Cardiac muscle cell (in vitro differentiated cells and primary cell): ENCODE results near the gene SLC5A3. TPM values are rescaled to one million over a fixed set of nuclear protein-coding genes. Genes with fewer than 3 reads are reported as not detected.

ENCODE experiments used
- DNase-seq, 2 donors: peaks; one replicate each; pipeline versions ENCODE4 v3.0.0 to v3.0.0-alpha.2; 2010 to 2017; ENCODE audit warnings: low read depth in 1 of 2, low spot score in 1 of 2
- H3K27ac ChIP-seq: fragments of 200-600 bp; sonication (generic); 2 replicates; pipeline ENCODE4 v1.5.1; 2016
- H3K27me3 ChIP-seq: fragments of 200-600 bp; sonication (generic); 2 replicates; pipeline ENCODE4 v1.6.0; 2016; ENCODE audit warnings: control low read depth
- H3K36me3 ChIP-seq: fragments of 200-600 bp; sonication (generic); 2 replicates; pipeline ENCODE4 v1.5.1; 2016; ENCODE audit warnings: control low read depth
- H3K4me1 ChIP-seq: fragments of 200-600 bp; sonication (generic); 2 replicates; pipeline ENCODE4 v1.8.1; 2017; ENCODE audit warnings: low read depth, mild to moderate bottlenecking, mixed run types
- H3K4me3 ChIP-seq: fragments of 200-600 bp; sonication (generic); 2 replicates; pipeline ENCODE4 v1.5.1; 2016; ENCODE audit warnings: mild to moderate bottlenecking
- H3K9me3 ChIP-seq: fragments of 200-600 bp; sonication (generic); 2 replicates; pipeline ENCODE4 v1.5.1; 2017; ENCODE audit warnings: low read depth, mild to moderate bottlenecking, control low read depth
- CTCF ChIP-seq: IDR thresholded peaks from 2 replicates; pipeline ENCODE4 v1.5.1; 2012; ENCODE audit warnings: low read depth, mild to moderate bottlenecking, low read length
- polyA plus RNA-seq: library from polyadenylated mRNA; unstranded; fragments of >200 nt; fragmentation: Nextera tagmentation; extraction: Ambion mirVana; gene quantifications from 2 replicates; pipeline ENCODE4 v1.2.1, GENCODE V29; 2016
- total RNA-seq: library from RNA; depleted of rRNA; stranded (reverse); fragments of >200 nt; gene quantifications from 2 replicates; pipeline ENCODE4 v1.2.3, GENCODE V29; 2016

SLC5A3 gene
- total and polyA plus RNA-seq, 2 experiments from 2014 or later, result 3.0 to 17.0 TPM

- peak overlapping the region; percentile 5 for H3K27ac ChIP-seq
- H3K4me1 ChIP-seq, result peaks cover 25% of the 10 kb centered on the region
- H3K36me3 ChIP-seq, result peaks cover 23% of the 10 kb centered on the region
- H3K27me3 ChIP-seq, result no peaks in the 10 kb centered on the region
- H3K9me3 ChIP-seq, result no peaks in the 10 kb centered on the region
- no peak for DNase-seq
- no peak overlapping the region for H3K4me3 ChIP-seq
- TF ChIP-seq CTCF, result no peak
Measured at GRCh38 chr21:34094949-34095348, 21.6 kb downstream of the SLC5A3 start.

- Histone ChIP-seq H3K4me3 (no peak overlapping the region), H3K27me3 (no peaks in the 10 kb centered on the region), H3K4me1 (peaks cover 25% of the 10 kb centered on the region), H3K27ac (no peak overlapping the region), H3K9me3 (no peaks in the 10 kb centered on the region), H3K36me3 (peaks cover 23% of the 10 kb centered on the region)
- no peak for TF ChIP-seq CTCF
- no peak for DNase-seq
Measured at GRCh38 chr21:34097442-34097841, 24.1 kb downstream of the SLC5A3 start.

GRCh38 chr21:34100337-34100736, 27.0 kb downstream of the SLC5A3 start:
- no peak for TF ChIP-seq CTCF
- no peak for DNase-seq
- H3K9me3 ChIP-seq, result no peaks in the 10 kb centered on the region
- peaks cover 18% of the 10 kb centered on the region for H3K36me3 ChIP-seq
- no peaks in the 10 kb centered on the region for H3K27me3 ChIP-seq
- H3K4me3 ChIP-seq, result no peak overlapping the region
- H3K27ac ChIP-seq, result peak overlapping the region; percentile 24
- H3K4me1 ChIP-seq, result peaks cover 30% of the 10 kb centered on the region

GRCh38 chr21:34100790-34101189, 27.4 kb downstream of the SLC5A3 start:
- DNase-seq, result no peak
- Histone ChIP-seq H3K9me3 (no peaks in the 10 kb centered on the region), H3K27ac (peak overlapping the region; percentile 24), H3K36me3 (peaks cover 14% of the 10 kb centered on the region), H3K27me3 (no peaks in the 10 kb centered on the region), H3K4me1 (peaks cover 30% of the 10 kb centered on the region), H3K4me3 (no peak overlapping the region)
- TF ChIP-seq CTCF, result no peak

- Histone ChIP-seq H3K27ac (no peak overlapping the region), H3K36me3 (no peaks in the 10 kb centered on the region), H3K4me1 (peaks cover 31% of the 10 kb centered on the region), H3K9me3 (no peaks in the 10 kb centered on the region), H3K27me3 (no peaks in the 10 kb centered on the region), H3K4me3 (no peak overlapping the region)
- TF ChIP-seq CTCF, result no peak
- DNase-seq, result no peak
Measured at GRCh38 chr21:34105947-34106541, 32.7 kb downstream of the SLC5A3 start.
